HUES48 (cell line): ENCODE measurements around the gene ANAPC10.

Experiments
- H3K27ac ChIP-seq: one replicate; pipeline ENCODE4 v1.7.0; 2013; ENCODE audit warnings: low read depth, low read length, inconsistent platforms
- H3K27me3 ChIP-seq: 2 replicates; pipeline ENCODE4 v1.6.1; 2013; ENCODE audit warnings: mild to moderate bottlenecking, low read length; ENCODE audit not compliant: control insufficient read depth, insufficient read depth
- H3K36me3 ChIP-seq: 2 replicates; pipeline ENCODE4 v1.6.1; 2013; ENCODE audit warnings: low read length; ENCODE audit not compliant: control insufficient read depth, insufficient read depth
- H3K4me1 ChIP-seq: 2 replicates; pipeline ENCODE4 v1.6.1; 2013; ENCODE audit warnings: mild to moderate bottlenecking, low read length; ENCODE audit not compliant: control insufficient read depth, insufficient read depth
- H3K4me3 ChIP-seq: 2 replicates; pipeline ENCODE4 v1.5.1; 2013; ENCODE audit warnings: mild to moderate bottlenecking, low read depth, low read length
- H3K9ac ChIP-seq: 2 replicates; pipeline ENCODE4 v1.6.1; 2013; ENCODE audit warnings: mild to moderate bottlenecking, low read depth, low read length, moderate library complexity
- H3K9me3 ChIP-seq: 2 replicates; pipeline ENCODE4 v1.6.1; 2013; ENCODE audit warnings: low read length; ENCODE audit not compliant: control insufficient read depth, insufficient read depth

Gene ANAPC10

DNA sequence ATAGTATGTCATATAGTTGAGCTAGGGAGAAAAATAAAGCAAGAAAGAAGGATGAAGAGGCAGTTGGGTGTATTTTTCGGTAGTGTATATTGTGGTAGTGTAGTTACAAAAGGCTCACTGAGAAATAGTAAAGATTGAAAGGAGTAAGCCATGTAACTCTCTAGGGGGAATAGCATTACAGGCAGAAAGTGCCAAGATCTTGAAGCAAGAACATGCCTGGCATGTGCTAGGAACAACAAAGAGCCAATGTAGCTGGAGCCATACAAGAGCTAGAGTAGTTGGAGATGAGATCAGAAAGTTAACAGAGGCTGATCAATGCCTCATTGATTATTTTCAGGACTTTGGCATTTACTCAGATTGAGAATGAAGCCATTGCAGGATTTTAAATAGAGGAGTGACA, 3.1 kb upstream of the ANAPC10 start:
- Histone ChIP-seq H3K36me3 (peaks cover 21% of the 10 kb centered on the region), H3K4me1 (peaks cover 14% of the 10 kb centered on the region), H3K27ac (no peak overlapping the region), H3K27me3 (no peaks in the 10 kb centered on the region), H3K4me3 (no peak overlapping the region), H3K9me3 (no peaks in the 10 kb centered on the region), H3K9ac (no peak overlapping the region)

DNA sequence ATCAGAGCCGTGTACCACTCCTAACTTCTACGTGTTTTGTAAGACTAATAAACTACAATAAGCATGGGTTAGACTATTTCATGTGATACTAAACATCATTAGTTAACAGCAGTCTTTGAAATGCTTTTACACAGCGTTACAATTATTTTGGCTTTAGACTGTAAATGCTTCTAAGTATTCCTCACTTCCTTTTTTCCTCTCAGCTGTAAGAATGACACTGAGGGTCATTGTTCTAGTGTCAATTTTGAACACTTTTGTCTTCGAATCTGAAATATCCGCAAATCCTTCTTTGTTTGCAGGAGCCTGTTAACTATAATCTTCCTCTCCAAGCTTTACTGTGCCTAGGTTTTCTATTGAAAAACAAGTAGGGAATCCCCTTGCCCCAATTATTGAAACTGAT, 1.7 kb upstream of the ANAPC10 start:
- H3K4me1 ChIP-seq = peaks cover 14% of the 10 kb centered on the region
- peaks cover 19% of the 10 kb centered on the region for H3K36me3 ChIP-seq
- no peaks in the 10 kb centered on the region for H3K9me3 ChIP-seq
- H3K4me3 ChIP-seq = peak overlapping the region; percentile 89
- no peak overlapping the region for H3K9ac ChIP-seq
- no peak overlapping the region for H3K27ac ChIP-seq
- H3K27me3 ChIP-seq = no peaks in the 10 kb centered on the region

DNA sequence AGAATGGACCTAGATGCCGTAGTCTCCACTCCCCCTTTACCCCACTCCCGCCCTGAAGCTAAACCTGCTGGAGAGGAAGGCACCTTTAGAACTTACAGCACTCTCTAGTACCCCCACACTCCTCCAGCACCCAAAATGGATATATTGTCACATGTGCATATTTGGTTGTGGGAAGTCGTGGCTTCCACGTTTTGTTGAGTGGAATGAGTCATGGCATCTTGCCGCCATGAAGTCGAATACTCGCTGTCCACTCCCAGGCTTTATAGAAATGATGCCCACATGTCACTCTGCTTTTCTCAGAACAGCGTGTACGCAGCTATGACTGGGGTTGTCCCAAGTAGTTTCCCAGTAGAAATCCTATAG, 660 bp upstream of the ANAPC10 start:
- no peaks in the 10 kb centered on the region for H3K27me3 ChIP-seq
- H3K9me3 ChIP-seq = peaks cover 2% of the 10 kb centered on the region; the same call in 1 of the 2 replicates
- H3K4me1 ChIP-seq = peaks cover 14% of the 10 kb centered on the region
- peak overlapping the region; percentile 89 for H3K4me3 ChIP-seq
- peak overlapping the region; percentile 97 for H3K9ac ChIP-seq
- H3K36me3 ChIP-seq = peaks cover 22% of the 10 kb centered on the region
- H3K27ac ChIP-seq = peak overlapping the region; percentile 95

DNA sequence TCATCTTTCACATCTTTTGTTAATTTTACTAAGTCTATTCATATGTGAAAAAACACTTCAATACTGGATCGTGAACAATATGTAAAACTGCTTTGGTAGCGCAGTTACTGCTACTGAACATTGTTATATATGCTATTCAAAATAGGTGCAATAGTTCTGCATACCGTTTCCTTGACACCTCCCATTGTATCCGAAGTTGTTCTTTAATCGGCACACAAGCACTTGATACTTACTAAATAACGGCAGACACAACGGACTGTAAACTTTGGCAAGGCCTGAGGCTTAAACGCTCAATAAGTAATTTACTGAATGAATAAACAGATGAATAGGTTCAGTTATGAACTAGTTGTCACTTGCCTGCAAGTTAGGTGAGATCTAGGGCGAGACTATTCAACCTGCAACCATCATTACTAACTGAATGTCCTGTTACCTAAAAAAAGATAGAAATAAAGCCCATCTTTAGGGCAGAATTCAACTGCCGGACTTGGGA, 620 bp downstream of the ANAPC10 start:
- no peaks in the 10 kb centered on the region for H3K27me3 ChIP-seq
- peaks cover 14% of the 10 kb centered on the region for H3K4me1 ChIP-seq
- H3K4me3 ChIP-seq = peak overlapping the region; percentile 89
- H3K9ac ChIP-seq = peak overlapping the region; percentile 97
- peaks cover 2% of the 10 kb centered on the region; the same call in 1 of the 2 replicates for H3K9me3 ChIP-seq
- peak overlapping the region; percentile 95 for H3K27ac ChIP-seq
- H3K36me3 ChIP-seq = peaks cover 35% of the 10 kb centered on the region

DNA sequence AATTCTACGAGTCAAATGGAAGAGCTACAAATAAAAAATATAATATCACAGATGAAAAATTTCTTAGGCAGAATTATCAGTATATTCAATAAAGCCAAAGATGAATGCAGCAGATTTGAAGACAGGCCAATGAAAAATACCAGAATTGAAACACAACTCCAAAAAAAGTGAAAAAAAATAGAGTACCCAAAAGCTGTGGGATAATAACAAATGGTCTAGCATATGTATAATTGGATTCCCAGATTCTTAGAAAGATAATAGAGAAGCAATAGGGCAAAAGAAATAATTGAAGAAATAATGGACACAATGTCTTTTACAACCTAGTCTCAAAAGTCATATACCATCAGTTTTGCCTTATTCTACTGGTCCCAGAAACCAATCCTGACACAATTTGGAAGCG, 4.4 kb downstream of the ANAPC10 start:
- no peak overlapping the region for H3K27ac ChIP-seq
- peaks cover 72% of the 10 kb centered on the region for H3K36me3 ChIP-seq
- no peak overlapping the region for H3K9ac ChIP-seq

DNA sequence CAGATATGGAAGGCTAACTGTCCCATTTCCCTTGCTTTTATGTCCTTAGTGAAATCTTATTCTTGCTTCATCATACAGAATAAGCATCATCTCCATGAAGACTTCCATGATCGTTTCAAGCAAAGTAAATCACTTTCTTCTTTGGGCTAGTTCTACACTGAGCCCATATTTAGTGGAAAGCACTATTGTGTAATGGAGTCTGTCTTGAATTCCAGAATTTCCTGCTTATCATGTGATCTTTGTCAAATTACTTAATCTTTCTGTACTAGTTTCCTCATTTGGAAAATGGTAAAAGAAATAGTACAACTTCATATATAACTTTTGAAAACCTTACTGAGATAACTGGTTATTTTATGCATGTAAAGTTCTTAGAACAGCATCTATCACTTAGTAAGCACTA, 7.6 kb downstream of the ANAPC10 start:
- peaks cover 78% of the 10 kb centered on the region for H3K36me3 ChIP-seq
- no peak overlapping the region for H3K9ac ChIP-seq
- no peaks in the 10 kb centered on the region for H3K4me1 ChIP-seq
- H3K27ac ChIP-seq = no peak overlapping the region
- H3K4me3 ChIP-seq = no peak overlapping the region
- peaks cover 2% of the 10 kb centered on the region; the same call in 1 of the 2 replicates for H3K9me3 ChIP-seq
- H3K27me3 ChIP-seq = no peaks in the 10 kb centered on the region

More for the DNA sequence above, 4.4 kb downstream of the ANAPC10 start:
- H3K4me3 ChIP-seq = no peak overlapping the region
- peaks cover 5% of the 10 kb centered on the region for H3K4me1 ChIP-seq
- H3K9me3 ChIP-seq = peaks cover 2% of the 10 kb centered on the region; the same call in 1 of the 2 replicates
- H3K27me3 ChIP-seq = no peaks in the 10 kb centered on the region

DNA sequence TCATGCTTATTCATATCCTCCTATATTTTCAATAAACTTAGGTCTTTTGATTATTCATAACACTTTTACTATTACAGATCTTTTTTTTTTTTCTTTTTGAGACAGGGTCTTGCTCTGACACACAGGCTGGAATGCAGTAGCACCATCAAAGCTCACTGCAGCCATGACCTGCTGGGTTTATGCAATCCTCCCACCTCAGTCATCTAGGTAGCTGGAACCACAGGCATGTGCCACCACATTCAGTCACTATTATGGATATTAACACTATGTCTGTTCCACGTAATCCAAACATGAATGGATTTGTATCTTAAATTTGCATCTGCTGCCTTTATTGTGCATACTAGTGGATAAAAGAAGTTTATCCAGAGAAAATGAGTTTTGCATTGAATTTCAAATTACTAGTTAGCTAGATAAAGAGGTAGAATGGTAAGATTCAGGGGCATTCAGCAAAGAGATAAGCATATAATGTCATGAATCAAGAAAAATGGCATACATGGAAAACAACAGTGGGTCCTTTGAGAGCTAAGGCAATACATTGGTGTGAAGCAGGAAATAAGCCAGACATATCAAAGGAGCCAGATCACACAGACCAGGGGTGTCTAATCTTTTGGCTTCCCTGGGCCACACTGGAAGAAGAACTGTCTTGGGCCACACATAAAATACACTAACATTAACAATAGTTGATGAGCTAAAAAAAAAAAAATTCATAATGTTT, 13.9 kb downstream of the ANAPC10 start:
- Histone ChIP-seq H3K9me3 (no peaks in the 10 kb centered on the region), H3K27me3 (no peaks in the 10 kb centered on the region), H3K4me3 (no peak overlapping the region), H3K4me1 (no peaks in the 10 kb centered on the region), H3K9ac (no peak overlapping the region), H3K36me3 (peaks cover 34% of the 10 kb centered on the region), H3K27ac (no peak overlapping the region)

DNA sequence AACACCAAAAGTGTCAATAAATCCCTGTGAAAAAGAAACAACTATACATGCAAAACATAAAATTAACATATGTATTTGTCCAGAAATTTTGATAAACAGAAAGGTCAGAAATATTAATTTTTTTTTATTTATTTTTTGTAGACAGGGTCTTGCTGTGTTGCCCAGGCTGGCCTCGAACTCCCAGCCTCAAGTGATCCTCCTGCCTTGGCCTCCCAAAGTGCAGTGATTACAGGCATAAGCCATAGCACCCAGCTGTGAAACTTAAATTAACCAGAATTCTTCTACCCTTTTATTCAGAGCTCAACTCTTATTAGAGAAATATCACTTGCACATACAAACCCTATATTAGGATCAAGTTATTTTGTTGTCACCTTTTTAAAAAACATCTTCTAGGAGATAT, 16.2 kb downstream of the ANAPC10 start:
- Histone ChIP-seq H3K27me3 (no peaks in the 10 kb centered on the region), H3K9ac (no peak overlapping the region), H3K4me3 (no peak overlapping the region), H3K9me3 (no peaks in the 10 kb centered on the region), H3K36me3 (peaks cover 24% of the 10 kb centered on the region), H3K4me1 (no peaks in the 10 kb centered on the region), H3K27ac (no peak overlapping the region)

DNA sequence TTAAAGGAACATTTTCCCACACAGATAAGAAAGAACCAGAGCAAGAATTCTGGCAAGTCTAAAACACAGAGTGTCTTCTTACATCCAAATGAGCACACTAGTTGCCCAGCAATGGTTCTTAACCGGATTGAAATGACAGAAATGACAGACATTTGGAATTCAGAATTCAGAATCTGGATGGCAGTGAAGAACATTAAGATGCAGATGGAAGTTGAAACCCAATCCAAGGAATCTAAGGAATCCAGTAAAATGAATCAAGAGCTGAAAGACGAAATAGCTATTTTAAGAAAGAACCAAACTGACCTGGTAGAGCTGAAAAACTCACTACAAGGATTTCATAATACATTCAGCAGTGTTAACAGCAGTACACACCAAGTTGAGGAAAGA, 21.5 kb downstream of the ANAPC10 start:
- Histone ChIP-seq H3K4me1 (no peaks in the 10 kb centered on the region), H3K9me3 (no peaks in the 10 kb centered on the region), H3K27ac (no peak overlapping the region), H3K36me3 (peaks cover 16% of the 10 kb centered on the region), H3K4me3 (no peak overlapping the region), H3K27me3 (no peaks in the 10 kb centered on the region), H3K9ac (no peak overlapping the region)

DNA sequence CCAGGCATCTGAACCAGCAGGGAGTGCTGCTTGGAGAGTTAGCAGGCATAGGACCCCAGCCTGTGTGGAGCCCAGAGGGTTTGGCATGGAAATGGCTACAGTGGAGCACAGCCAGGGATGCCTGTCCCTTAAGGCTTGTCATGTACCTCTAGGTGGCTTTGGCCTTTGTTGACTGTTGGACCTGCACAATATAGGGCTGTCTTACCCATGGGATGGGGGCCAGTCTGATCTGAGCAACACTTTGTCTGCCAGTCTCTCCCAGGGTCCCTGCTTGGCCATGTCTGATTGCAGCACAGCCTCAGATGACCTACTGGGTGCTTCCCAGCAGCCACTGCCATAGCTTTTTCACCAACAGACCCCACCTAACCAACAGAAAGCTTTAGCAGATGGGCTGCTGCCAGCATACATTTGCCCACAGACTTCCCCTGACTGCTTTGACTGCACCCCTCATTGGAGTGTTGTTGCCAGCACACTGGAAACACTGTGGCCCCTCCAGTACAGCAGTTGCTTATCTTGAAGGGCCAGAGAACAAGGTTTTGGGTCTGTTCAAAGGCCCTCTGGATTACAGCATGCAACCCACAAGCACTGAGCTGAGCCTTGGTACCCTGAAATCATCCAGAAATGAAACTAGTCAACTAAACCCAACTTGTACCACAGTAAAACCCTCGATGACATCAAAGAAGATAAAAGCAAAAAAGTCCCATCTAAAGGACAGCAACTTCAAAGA, 22.1 kb downstream of the ANAPC10 start:
- Histone ChIP-seq H3K27me3 (no peaks in the 10 kb centered on the region), H3K4me1 (no peaks in the 10 kb centered on the region), H3K9ac (no peak overlapping the region), H3K4me3 (no peak overlapping the region), H3K9me3 (no peaks in the 10 kb centered on the region), H3K36me3 (peaks cover 12% of the 10 kb centered on the region), H3K27ac (no peak overlapping the region)

DNA sequence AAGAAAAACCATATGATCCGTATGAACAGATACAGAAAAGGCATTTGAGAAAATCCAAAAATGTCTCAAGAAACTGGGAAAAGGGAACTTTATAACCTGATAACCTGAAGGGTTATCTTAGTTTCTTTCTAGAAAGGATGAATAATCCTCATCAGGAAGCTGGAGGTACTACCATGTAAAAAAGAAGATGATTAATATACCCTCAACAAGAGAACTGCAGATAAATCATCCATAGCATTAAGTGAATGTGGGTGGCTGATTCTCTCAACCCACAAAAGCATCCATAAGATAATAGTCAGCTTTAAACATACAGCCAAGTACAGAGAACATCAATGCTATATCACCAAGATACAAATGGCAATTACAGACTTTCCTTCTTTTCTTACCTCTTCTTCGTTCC, 26.4 kb downstream of the ANAPC10 start:
- H3K27ac ChIP-seq = no peak overlapping the region
- peaks cover 3% of the 10 kb centered on the region; the same call in 1 of the 2 replicates for H3K36me3 ChIP-seq
- no peaks in the 10 kb centered on the region for H3K9me3 ChIP-seq
- no peak overlapping the region for H3K9ac ChIP-seq
- H3K27me3 ChIP-seq = no peaks in the 10 kb centered on the region
- peaks cover 3% of the 10 kb centered on the region; the same call in 1 of the 2 replicates for H3K4me1 ChIP-seq
- no peak overlapping the region for H3K4me3 ChIP-seq
